Liver (tissue), 9 donors: ENCODE measurements around the gene MB21D2. TPM values are rescaled to one million over a fixed set of nuclear protein-coding genes. Genes with fewer than 3 reads are reported as not detected.

Experiments used
- DNase-seq: peaks from one replicate; pipeline ENCODE4 v3.0.0-alpha.2; 2017; ENCODE audit warnings: low spot score
- H3K27ac ChIP-seq, 2 donors: one replicate each; pipeline ENCODE4 v1.7.0; 2013; ENCODE audit warnings: inconsistent platforms in 2 of 2, low read length in 2 of 2, control low read depth in 1 of 2, low read depth in 1 of 2, mild to moderate bottlenecking in 1 of 2
- H3K27me3 ChIP-seq, 4 donors: one replicate each; pipeline versions ENCODE4 v1.6.1 to v1.7.0; 2013; ENCODE audit warnings: low read length in 3 of 4, inconsistent platforms in 1 of 4, mild to moderate bottlenecking in 1 of 4, moderate library complexity in 1 of 4; ENCODE audit not compliant: control insufficient read depth in 4 of 4, insufficient read depth in 4 of 4
- H3K36me3 ChIP-seq, 4 donors: one replicate each; pipeline versions ENCODE4 v1.6.1 to v1.7.0; 2013; ENCODE audit warnings: low read length in 3 of 4, mild to moderate bottlenecking in 3 of 4, low read depth in 1 of 4, moderate library complexity in 1 of 4; ENCODE audit not compliant: control insufficient read depth in 4 of 4, insufficient read depth in 3 of 4
- H3K4me1 ChIP-seq, 4 donors: one replicate each; pipeline versions ENCODE4 v1.6.1 to v1.7.0; 2013; ENCODE audit warnings: low read length in 3 of 4, mild to moderate bottlenecking in 3 of 4, moderate library complexity in 1 of 4; ENCODE audit not compliant: control insufficient read depth in 4 of 4, insufficient read depth in 4 of 4
- H3K4me3 ChIP-seq, 3 donors: one replicate each; pipeline versions ENCODE4 v1.6.1 to v1.7.0; 2013; ENCODE audit warnings: low read length in 3 of 3, control low read depth in 1 of 3, low read depth in 1 of 3, mild to moderate bottlenecking in 1 of 3
- H3K9ac ChIP-seq, 2 donors: one replicate each; pipeline ENCODE4 v1.7.0; 2013; ENCODE audit warnings: low read length in 2 of 2, mild to moderate bottlenecking in 2 of 2, moderate library complexity in 2 of 2, control low read depth in 1 of 2, low read depth in 1 of 2
- H3K9me3 ChIP-seq, 4 donors: one replicate each; pipeline versions ENCODE4 v1.6.1 to v1.7.0; 2013; ENCODE audit warnings: low read length in 3 of 4; ENCODE audit not compliant: control insufficient read depth in 4 of 4
- EGR1 ChIP-seq, 2 donors: IDR thresholded peaks; 2 replicates each; pipeline ENCODE4 v1.6.1; 2016 to 2018; ENCODE audit warnings: antibody characterized with exemption in 2 of 2, low read depth in 2 of 2
- FOXA1 ChIP-seq: IDR thresholded peaks from 2 replicates; pipeline ENCODE4 v1.6.1; 2016; ENCODE audit warnings: antibody characterized with exemption
- FOXA2 ChIP-seq: IDR thresholded peaks from 2 replicates; pipeline ENCODE4 v1.6.1; 2016; ENCODE audit warnings: antibody characterized with exemption
- GABPA ChIP-seq, 2 donors: IDR thresholded peaks in 1 of 2; conservative IDR thresholded peaks in 1 of 2; 2 replicates each; pipeline ENCODE4 v1.6.1; 2016; ENCODE audit warnings: antibody characterized with exemption in 2 of 2, mild to moderate bottlenecking in 1 of 2, moderate library complexity in 1 of 2
- HNF4A ChIP-seq, 2 donors: conservative IDR thresholded peaks; 2 replicates each; pipeline ENCODE4 v1.6.1; 2016; ENCODE audit warnings: antibody characterized with exemption in 2 of 2, mild to moderate bottlenecking in 2 of 2
- HNF4G ChIP-seq: IDR thresholded peaks from 2 replicates; pipeline ENCODE4 v1.6.1; 2016; ENCODE audit warnings: antibody characterized with exemption
- JUND ChIP-seq, 2 donors: IDR thresholded peaks; 2 replicates each; pipeline ENCODE4 v1.6.1; 2016; ENCODE audit warnings: antibody characterized with exemption in 2 of 2
- NR2F2 ChIP-seq: IDR thresholded peaks from 2 replicates; pipeline ENCODE4 v1.6.1; 2016; ENCODE audit warnings: antibody characterized with exemption
- RAD21 ChIP-seq, 2 donors: IDR thresholded peaks; 2 replicates each; pipeline ENCODE4 v1.6.1; 2016; ENCODE audit warnings: antibody characterized with exemption in 2 of 2, mild to moderate bottlenecking in 2 of 2
- RXRA ChIP-seq, 2 donors: IDR thresholded peaks; 2 replicates each; pipeline ENCODE4 v1.6.1; 2017 to 2018; ENCODE audit warnings: antibody characterized with exemption in 2 of 2, mild to moderate bottlenecking in 1 of 2
- SP1 ChIP-seq: IDR thresholded peaks from 2 replicates; pipeline ENCODE4 v1.6.1; 2018; ENCODE audit warnings: antibody characterized with exemption, mild to moderate bottlenecking
- TAF1 ChIP-seq: conservative IDR thresholded peaks from 2 replicates; pipeline ENCODE4 v1.6.1; 2016; ENCODE audit warnings: antibody characterized with exemption, mild to moderate bottlenecking
- YY1 ChIP-seq: IDR thresholded peaks from 2 replicates; pipeline ENCODE4 v1.6.1; 2016; ENCODE audit warnings: antibody characterized with exemption, mild to moderate bottlenecking
- WGBS: extraction: QIAGEN DNeasy Blood & Tissue Kit; methylation state at CpG from one replicate; pipeline ENCODE4 v1.1.7; 2013; 5-methylcytosine and 5-hydroxymethylcytosine counted together
- polyA plus RNA-seq, 2 donors: library from polyadenylated mRNA; stranded (reverse) in 1 of 2; unstranded in 1 of 2; fragments of 200-250 nt in 1 of 2; fragments of >200 nt in 1 of 2; fragmentation: Nextera tagmentation in 1 of 2; extraction: Ambion mirVana in 1 of 2; gene quantifications; one replicate each; pipeline versions ENCODE4 v1.2.1 to v1.2.3, GENCODE V29; 2013 to 2015
- total RNA-seq, 2 donors: library from RNA; depleted of rRNA; stranded (reverse); fragments of >200 nt; gene quantifications; one replicate each; pipeline ENCODE4 v1.2.3, GENCODE V29; 2014
- TF ChIP-seq, protein P1 (sequence below): fragments of 150-350 bp; IDR thresholded peaks from 2 replicates; pipeline ENCODE4 v1.5.1; 2017; ENCODE audit warnings: improper control_type of control experiment, low read depth, low read length; ENCODE audit not compliant: missing input control
- TF ChIP-seq, protein P2 (sequence below): IDR thresholded peaks from 2 replicates; pipeline ENCODE4 v1.6.1; 2016; ENCODE audit warnings: antibody characterized with exemption
- TF ChIP-seq, protein P3 (sequence below): IDR thresholded peaks from 2 replicates; pipeline ENCODE4 v1.6.1; 2016; ENCODE audit warnings: antibody characterized with exemption, mild to moderate bottlenecking
- TF ChIP-seq, protein P4 (sequence below): IDR thresholded peaks from 2 replicates; pipeline ENCODE4 v1.6.1; 2016; ENCODE audit warnings: antibody characterized with exemption
- TF ChIP-seq, protein P5 (sequence below): IDR thresholded peaks from 2 replicates; pipeline ENCODE4 v1.6.1; 2016; ENCODE audit warnings: antibody characterized with exemption
- donor health status: healthy.
- donor health status: healthy.
- donor health status: healthy.
- donor health status: healthy.
- donor health status: healthy.

MB21D2 gene
- total and polyA plus RNA-seq, 4 donors: 0.13 to 1.9 (median 0.46) TPM

DNA sequence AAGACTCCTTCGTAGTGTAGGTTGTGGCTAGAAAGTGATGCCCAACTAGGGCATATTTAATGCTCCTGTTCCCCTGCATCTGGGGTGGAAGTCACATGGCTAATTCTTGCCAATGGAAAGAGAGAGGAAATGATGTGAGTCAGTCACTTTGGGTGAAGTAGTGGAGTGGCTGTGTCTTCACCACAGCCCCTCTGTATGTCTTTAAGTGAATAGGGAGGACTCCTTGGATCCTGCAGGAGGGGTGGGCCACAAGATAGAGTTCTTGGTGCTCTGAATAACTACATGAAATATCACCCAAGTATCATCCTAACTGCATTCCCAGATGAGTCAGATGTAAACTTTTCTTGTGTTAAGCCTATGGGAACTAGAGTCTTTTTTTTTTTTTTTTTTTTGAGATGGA, 17.8 kb upstream of the MB21D2 start:
- no peak for TF ChIP-seq NR2F2
- TF ChIP-seq YY1: no peak
- TF ChIP-seq RXRA (IDR thresholded peaks at IDR 0.05): no peak
- TF ChIP-seq, protein P1, sequence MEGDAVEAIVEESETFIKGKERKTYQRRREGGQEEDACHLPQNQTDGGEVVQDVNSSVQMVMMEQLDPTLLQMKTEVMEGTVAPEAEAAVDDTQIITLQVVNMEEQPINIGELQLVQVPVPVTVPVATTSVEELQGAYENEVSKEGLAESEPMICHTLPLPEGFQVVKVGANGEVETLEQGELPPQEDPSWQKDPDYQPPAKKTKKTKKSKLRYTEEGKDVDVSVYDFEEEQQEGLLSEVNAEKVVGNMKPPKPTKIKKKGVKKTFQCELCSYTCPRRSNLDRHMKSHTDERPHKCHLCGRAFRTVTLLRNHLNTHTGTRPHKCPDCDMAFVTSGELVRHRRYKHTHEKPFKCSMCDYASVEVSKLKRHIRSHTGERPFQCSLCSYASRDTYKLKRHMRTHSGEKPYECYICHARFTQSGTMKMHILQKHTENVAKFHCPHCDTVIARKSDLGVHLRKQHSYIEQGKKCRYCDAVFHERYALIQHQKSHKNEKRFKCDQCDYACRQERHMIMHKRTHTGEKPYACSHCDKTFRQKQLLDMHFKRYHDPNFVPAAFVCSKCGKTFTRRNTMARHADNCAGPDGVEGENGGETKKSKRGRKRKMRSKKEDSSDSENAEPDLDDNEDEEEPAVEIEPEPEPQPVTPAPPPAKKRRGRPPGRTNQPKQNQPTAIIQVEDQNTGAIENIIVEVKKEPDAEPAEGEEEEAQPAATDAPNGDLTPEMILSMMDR: no peak
- no peak for TF ChIP-seq FOXA2
- TF ChIP-seq HNF4G: no peak
- TF ChIP-seq JUND (IDR thresholded peaks at IDR 0.05): no peak
- no peak for DNase-seq
- peaks cover 0 to 1% (median 0%) of the 10 kb centered on the region in 4 donors for H3K4me1 ChIP-seq
- H3K36me3 ChIP-seq: no peaks in the 10 kb centered on the region
- H3K4me3 ChIP-seq: no peak overlapping the region
- peaks cover 0 to 13% (median 2%) of the 10 kb centered on the region in 4 donors for H3K27me3 ChIP-seq
- H3K27ac ChIP-seq: no peak overlapping the region
- H3K9me3 ChIP-seq: no peaks in the 10 kb centered on the region
- 90% methylated on average over 1 of the region's 1 CpG for WGBS
- H3K9ac ChIP-seq: no peak overlapping the region

DNA sequence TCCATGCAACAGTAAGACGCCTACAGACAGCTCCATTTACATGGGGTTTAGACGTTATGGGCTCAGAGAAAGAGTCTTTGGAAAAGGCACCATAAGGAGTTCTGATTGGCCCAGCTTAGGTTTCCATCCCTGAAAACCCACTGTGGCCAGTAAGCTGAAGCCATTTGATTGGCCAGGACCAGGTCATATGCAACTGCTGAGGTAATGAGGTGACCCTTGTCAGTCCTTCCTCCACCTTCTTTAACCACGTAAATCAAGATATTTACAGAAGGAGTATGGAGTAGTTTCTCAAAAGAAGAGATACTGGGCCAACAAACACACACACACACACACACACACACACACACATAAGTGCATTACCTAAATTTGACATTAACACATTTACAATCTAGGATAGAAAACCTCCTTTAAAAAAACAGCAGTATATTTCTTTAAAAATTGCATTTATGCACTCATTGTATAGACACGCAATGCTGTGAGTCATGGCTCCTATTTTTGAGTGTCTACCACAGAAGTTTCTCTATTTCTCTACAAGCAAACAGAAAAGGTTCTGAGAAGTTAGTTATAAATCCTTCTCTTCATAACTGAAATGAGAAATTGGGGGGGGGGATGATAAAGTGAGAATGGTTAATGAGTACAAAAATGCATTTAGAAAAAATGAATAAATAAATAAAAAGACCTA, 16.3 kb upstream of the MB21D2 start:
- Histone ChIP-seq H3K4me3 (no peak overlapping the region), H3K4me1 (peaks cover 0 to 3% (median 1%) of the 10 kb centered on the region in 4 donors), H3K9me3 (no peaks in the 10 kb centered on the region), H3K36me3 (no peaks in the 10 kb centered on the region), H3K27me3 (peaks cover 0 to 6% (median 2%) of the 10 kb centered on the region in 4 donors), H3K27ac (no peak overlapping the region), H3K9ac (no peak overlapping the region)
- no peak for TF ChIP-seq RAD21 (IDR thresholded peaks at IDR 0.05)
- no peak for TF ChIP-seq FOXA1
- no peak for TF ChIP-seq RXRA (IDR thresholded peaks at IDR 0.05)
- TF ChIP-seq, protein P2, sequence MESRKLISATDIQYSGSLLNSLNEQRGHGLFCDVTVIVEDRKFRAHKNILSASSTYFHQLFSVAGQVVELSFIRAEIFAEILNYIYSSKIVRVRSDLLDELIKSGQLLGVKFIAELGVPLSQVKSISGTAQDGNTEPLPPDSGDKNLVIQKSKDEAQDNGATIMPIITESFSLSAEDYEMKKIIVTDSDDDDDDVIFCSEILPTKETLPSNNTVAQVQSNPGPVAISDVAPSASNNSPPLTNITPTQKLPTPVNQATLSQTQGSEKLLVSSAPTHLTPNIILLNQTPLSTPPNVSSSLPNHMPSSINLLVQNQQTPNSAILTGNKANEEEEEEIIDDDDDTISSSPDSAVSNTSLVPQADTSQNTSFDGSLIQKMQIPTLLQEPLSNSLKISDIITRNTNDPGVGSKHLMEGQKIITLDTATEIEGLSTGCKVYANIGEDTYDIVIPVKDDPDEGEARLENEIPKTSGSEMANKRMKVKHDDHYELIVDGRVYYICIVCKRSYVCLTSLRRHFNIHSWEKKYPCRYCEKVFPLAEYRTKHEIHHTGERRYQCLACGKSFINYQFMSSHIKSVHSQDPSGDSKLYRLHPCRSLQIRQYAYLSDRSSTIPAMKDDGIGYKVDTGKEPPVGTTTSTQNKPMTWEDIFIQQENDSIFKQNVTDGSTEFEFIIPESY: no peak
- no peak for TF ChIP-seq YY1
- TF ChIP-seq JUND (IDR thresholded peaks at IDR 0.05): no peak
- TF ChIP-seq, protein P3, sequence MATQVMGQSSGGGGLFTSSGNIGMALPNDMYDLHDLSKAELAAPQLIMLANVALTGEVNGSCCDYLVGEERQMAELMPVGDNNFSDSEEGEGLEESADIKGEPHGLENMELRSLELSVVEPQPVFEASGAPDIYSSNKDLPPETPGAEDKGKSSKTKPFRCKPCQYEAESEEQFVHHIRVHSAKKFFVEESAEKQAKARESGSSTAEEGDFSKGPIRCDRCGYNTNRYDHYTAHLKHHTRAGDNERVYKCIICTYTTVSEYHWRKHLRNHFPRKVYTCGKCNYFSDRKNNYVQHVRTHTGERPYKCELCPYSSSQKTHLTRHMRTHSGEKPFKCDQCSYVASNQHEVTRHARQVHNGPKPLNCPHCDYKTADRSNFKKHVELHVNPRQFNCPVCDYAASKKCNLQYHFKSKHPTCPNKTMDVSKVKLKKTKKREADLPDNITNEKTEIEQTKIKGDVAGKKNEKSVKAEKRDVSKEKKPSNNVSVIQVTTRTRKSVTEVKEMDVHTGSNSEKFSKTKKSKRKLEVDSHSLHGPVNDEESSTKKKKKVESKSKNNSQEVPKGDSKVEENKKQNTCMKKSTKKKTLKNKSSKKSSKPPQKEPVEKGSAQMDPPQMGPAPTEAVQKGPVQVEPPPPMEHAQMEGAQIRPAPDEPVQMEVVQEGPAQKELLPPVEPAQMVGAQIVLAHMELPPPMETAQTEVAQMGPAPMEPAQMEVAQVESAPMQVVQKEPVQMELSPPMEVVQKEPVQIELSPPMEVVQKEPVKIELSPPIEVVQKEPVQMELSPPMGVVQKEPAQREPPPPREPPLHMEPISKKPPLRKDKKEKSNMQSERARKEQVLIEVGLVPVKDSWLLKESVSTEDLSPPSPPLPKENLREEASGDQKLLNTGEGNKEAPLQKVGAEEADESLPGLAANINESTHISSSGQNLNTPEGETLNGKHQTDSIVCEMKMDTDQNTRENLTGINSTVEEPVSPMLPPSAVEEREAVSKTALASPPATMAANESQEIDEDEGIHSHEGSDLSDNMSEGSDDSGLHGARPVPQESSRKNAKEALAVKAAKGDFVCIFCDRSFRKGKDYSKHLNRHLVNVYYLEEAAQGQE: no peak
- no peak for TF ChIP-seq HNF4A (conservative IDR thresholded peaks at IDR 0.05)
- TF ChIP-seq EGR1 (IDR thresholded peaks at IDR 0.05; ENCODE audit: low read depth in 2 of 2): no peak
- no peak for TF ChIP-seq FOXA2
- TF ChIP-seq, protein P4, sequence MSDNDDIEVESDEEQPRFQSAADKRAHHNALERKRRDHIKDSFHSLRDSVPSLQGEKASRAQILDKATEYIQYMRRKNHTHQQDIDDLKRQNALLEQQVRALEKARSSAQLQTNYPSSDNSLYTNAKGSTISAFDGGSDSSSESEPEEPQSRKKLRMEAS: no peak
- no peak for TF ChIP-seq TAF1
- TF ChIP-seq GABPA (IDR thresholded peaks at IDR 0.05 in 1 of 2, conservative IDR thresholded peaks at IDR 0.05 in 1 of 2): no peak
- no peak for TF ChIP-seq HNF4G
- TF ChIP-seq, protein P1: no peak
- no peak for TF ChIP-seq NR2F2
- TF ChIP-seq, protein P5, sequence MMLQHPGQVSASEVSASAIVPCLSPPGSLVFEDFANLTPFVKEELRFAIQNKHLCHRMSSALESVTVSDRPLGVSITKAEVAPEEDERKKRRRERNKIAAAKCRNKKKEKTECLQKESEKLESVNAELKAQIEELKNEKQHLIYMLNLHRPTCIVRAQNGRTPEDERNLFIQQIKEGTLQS: no peak
- no peak for TF ChIP-seq SP1
- 72% methylated on average over 4 of the region's 4 CpGs for WGBS
- no peak for DNase-seq
